Sigmoid colon (tissue), 4 donors: ENCODE results near the gene NCAM2.

Experiments
- EP300 ChIP-seq, 4 donors: sonication (generic); formaldehyde crosslinking; IDR thresholded peaks; one replicate each; pipeline ENCODE4 v1.6.1; 2017; ENCODE audit warnings: antibody characterized with exemption in 4 of 4
- POLR2A ChIP-seq, 2 donors: fragments of 450-650 bp; IDR thresholded peaks; one replicate each; pipeline ENCODE4 v1.6.1; 2016; ENCODE audit warnings: antibody characterized with exemption in 2 of 2, mild to moderate bottlenecking in 2 of 2, moderate library complexity in 2 of 2
- POLR2AphosphoS5 ChIP-seq, 4 donors: sonication (generic); formaldehyde crosslinking; IDR thresholded peaks; one replicate each; pipeline ENCODE4 v1.6.1; 2017; ENCODE audit warnings: antibody characterized with exemption in 4 of 4
- TF ChIP-seq, protein P1 (sequence below), 4 experiments: fragments of 450-650 bp in 3 of 4; fragments of 200-600 bp in 1 of 4; IDR thresholded peaks; one replicate each; pipeline ENCODE4 v1.5.1; 2016 to 2019; ENCODE audit warnings: antibody characterized with exemption in 4 of 4, mild to moderate bottlenecking in 3 of 4, moderate library complexity in 2 of 4

GRCh38 chr21:21122680-21123079 is 124.5 kb downstream of the NCAM2 start:
- TF ChIP-seq, protein P1, sequence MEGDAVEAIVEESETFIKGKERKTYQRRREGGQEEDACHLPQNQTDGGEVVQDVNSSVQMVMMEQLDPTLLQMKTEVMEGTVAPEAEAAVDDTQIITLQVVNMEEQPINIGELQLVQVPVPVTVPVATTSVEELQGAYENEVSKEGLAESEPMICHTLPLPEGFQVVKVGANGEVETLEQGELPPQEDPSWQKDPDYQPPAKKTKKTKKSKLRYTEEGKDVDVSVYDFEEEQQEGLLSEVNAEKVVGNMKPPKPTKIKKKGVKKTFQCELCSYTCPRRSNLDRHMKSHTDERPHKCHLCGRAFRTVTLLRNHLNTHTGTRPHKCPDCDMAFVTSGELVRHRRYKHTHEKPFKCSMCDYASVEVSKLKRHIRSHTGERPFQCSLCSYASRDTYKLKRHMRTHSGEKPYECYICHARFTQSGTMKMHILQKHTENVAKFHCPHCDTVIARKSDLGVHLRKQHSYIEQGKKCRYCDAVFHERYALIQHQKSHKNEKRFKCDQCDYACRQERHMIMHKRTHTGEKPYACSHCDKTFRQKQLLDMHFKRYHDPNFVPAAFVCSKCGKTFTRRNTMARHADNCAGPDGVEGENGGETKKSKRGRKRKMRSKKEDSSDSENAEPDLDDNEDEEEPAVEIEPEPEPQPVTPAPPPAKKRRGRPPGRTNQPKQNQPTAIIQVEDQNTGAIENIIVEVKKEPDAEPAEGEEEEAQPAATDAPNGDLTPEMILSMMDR (IDR thresholded peaks at IDR 0.05): no peak
- TF ChIP-seq POLR2A (IDR thresholded peaks at IDR 0.05) (no peak), EP300 (IDR thresholded peaks at IDR 0.05) (no peak), POLR2AphosphoS5 (IDR thresholded peaks at IDR 0.05) (no peak)
